ENCODE measurements around the gene FAM181B. TPM values are rescaled to one million over a fixed set of nuclear protein-coding genes. Genes with fewer than 3 reads are reported as not detected.
A peak's percentile ranks its signal among the peaks of the same experiment; 100 is the strongest.

Gene FAM181B
- total RNA-seq, 1 donor from 2014 or later: 5.3 TPM

DNA sequence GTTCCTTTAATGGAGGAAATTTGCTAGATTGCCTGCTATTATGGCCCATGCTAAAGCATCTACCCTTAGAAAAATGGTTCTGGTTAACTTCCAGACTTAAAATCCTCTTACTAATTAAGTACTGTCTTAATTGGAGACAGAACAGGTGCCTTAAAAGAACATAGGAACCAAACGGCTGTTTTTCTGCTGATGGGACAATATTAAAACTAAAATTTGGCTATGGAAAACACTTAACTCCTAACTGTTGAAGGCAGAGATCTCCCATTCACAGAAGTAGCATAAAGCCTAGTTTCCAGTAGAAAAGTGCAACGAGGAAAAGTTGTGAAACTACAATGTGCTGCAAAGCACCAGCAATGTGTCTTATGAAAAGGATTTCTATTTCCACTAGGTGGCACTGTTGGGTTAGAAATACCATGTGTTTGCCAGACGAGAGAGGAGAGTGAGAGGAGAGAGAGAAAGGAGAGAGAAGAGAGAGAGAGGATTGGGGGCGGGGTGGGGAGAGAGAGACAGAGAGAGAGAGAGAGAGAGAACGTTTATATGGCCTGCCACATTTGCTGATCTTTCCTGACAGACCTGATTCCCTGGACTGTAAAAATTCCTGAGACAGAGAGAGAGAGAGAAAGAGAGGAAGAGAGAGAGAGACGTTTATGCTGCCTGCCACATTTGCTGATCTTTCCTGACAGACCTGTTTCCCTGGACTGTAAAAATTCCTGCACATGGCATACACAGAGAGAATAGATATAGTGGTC is 51.5 kb downstream of the FAM181B start:
- peak; percentile 69 for TF ChIP-seq CTCF (conservative IDR thresholded peaks at IDR 0.05)
- H3K27ac Mint-ChIP-seq (ENCODE audit: unreplicated experiment): no peak overlapping the region
- peaks cover 6% of the 10 kb centered on the region for H3K9me3 Mint-ChIP-seq
- H3K4me3 Mint-ChIP-seq: no peak overlapping the region
- peaks cover 10% of the 10 kb centered on the region for H3K4me1 Mint-ChIP-seq
- H3K36me3 Mint-ChIP-seq (ENCODE audit: low read depth): peaks cover 3% of the 10 kb centered on the region
- no peak for DNase-seq (ENCODE audit: low read depth, low spot score)
- H3K27me3 Mint-ChIP-seq (ENCODE audit: low read depth): no peaks in the 10 kb centered on the region

DNA sequence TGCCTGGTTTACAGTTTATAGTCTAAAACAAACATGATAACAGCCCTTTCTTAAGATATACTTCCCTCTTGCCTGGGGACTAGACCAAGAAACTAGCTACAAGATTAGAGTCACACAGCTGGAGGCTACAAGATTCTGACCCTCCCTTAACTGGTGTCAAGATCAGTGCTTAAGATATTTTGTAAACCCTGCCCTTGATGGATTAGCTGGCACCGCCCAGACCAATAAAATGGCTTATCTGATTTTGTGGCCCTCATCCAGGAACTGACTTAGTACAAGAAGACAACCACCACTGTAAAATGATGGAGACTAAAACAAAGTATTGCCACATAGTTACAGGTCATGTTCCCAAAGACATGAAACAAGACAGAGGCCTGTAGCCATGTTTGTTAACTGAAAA is 53.4 kb downstream of the FAM181B start:
- no peak for DNase-seq (ENCODE audit: low read depth, low spot score)
- peaks cover 7% of the 10 kb centered on the region for H3K4me1 Mint-ChIP-seq
- TF ChIP-seq CTCF (conservative IDR thresholded peaks at IDR 0.05): no peak
- H3K4me3 Mint-ChIP-seq: no peak overlapping the region
- H3K27me3 Mint-ChIP-seq (ENCODE audit: low read depth): no peaks in the 10 kb centered on the region
- H3K27ac Mint-ChIP-seq (ENCODE audit: unreplicated experiment): no peak overlapping the region
- H3K9me3 Mint-ChIP-seq: peaks cover 6% of the 10 kb centered on the region
- peaks cover 3% of the 10 kb centered on the region for H3K36me3 Mint-ChIP-seq (ENCODE audit: low read depth)

Other genes with a start within 250 kb of the FAM181B start
- gene PRCP, start 166.6 kb upstream of the FAM181B start, total RNA-seq: 57.7 and 59.8 TPM in 2 replicates
- gene DDIAS, start 167.9 kb upstream of the FAM181B start, total RNA-seq: 22.1 and 23.2 TPM in 2 replicates